Bone marrow (tissue), 2 donors: ENCODE results near the gene SBNO2.

Experiments
- DNase-seq, 2 donors: peaks; one replicate each; lab custom pipeline; 2025; lab: John Stamatoyannopoulos, UW

SBNO2 gene

DNA sequence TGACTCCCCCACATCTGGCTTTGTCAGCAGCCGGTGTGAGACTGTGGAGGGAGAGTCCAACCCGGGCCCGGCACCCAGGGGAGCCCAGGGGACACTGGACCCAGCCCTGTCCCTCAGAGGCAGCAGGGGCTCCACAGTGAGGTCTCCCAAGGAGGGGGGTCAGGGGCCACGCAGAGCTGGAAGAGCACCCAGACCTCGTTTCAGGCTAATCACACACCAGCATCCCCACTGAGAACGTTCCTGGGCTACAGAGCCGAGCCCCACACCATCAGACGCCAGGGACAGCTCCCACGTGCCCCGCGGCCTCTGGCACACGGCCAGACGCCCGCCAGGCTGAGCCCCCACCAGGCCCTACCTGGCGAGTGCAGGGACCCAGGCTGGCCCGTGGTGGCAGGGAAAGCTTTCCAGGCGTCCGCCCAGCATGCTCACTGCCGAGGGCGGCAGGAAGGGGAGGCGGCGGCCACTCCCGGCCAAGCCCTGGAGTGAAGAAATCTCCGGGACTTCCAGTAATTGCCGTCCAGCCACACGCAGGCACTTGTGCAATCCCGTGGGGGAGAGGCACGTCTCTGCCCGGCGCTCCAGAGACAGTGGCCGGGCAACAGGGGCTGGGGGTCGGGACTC, 19.2 kb downstream of the SBNO2 start:
- DNase-seq: peak in 1 of 2 donors; percentile 66

DNA sequence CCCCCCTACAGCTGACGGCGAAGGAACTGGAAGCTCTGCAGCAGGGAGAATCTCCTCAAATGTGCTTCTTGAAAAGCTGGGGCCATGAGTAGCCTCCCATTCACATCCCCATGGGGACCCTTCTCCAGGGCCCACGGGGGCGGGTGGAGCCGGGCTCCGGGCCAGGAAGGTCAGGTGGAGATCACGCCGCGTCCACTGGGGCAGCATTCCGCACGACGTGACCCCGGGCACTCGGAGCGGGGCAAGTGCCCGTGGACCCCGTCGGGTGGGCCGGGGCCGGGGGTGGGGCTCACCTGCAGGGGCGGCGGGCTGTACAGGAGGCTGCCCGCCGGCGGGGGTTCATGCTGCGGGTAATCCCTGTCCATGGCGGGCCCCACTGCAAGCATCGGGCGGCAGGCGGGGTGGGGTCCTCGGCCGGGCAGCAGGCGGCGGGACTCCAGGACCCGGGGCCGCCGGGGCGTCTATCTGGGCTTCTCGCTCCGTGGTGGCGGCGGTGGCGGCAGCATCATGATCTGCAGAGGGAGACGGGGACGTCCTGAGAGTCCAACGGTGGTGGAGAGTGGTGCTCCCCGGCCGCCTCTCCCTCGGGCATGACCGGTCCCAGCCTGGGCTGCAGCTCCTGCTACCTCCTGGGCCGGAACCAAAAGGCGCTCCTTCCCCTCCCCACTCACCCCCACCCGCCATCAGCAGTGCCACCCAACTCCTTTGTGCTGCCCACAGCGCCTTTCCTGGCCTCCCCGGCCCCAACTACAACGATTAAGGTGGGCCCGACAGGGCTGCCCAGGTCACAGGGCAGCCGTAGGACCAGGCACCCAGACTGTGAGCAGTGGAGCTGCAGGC, 20.0 kb downstream of the SBNO2 start:
- DNase-seq: no peak

DNA sequence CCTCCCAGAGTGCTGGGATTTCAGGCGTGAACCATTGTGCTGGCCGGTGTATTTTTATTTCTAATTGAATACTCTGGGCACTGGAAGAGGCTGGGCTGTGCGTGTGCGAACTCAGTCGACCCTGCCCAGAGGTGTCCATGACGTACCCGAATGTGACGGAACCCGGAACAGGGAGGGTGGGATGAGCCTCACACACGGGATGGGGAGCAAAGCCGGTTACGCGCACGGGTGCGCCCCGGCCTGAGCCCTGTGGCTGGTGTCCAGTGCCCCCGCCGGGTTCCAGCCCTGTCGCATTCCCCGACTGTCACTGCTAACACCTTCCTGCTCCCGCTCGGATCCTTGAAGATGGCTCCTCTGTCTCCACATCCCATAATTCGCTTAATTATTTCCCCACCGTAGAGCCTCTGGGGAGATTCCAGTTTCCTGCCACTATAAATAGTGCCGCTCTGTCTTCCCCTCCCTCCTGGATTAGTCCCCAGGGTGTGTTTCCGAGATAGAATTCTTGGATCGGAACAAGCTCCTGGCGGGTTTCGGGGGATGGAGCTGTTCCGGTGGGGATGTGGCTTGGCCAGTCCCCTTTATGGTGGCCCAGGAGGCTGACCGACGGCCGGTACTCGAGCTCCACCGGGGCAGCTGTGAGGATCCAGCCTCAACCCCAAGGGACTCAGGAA, 22.0 kb downstream of the SBNO2 start:
- DNase-seq: no peak

DNA sequence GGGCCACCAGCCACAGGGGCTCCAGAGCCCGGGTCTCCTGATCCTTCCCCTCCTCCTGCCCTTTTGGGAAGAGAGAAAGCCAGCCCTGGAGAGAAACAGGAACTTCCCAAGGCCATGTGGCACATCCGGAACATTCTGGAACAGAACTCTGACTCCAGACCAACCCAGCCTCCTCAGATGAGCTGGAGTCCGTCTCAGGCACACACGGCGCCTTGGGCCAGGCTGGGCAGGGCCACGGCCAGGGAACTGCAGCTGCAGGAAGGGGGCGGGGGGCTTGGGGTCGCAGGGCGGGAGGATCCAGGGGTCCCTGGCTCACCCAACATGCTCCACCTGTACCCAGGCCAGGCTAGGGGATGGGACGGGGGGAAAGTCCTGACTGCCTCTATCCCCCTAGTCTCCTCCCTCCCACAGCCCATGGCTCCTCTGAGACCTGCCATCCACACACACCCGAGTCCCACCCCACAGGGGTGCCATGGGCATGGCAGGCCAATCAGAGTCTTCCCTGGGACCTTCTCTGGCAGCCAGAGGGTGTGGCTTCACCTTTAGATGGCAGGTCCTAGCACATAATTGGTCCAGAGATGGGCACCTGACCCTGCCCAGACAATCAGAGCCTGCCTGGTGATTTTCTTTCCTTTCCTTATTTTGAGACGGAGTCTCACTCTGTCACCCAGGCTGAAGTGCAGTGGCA, 22.9 kb downstream of the SBNO2 start:
- DNase-seq: no peak

GRCh38 chr19:1150333-1151036, 23.6 kb downstream of the SBNO2 start:
- DNase-seq: no peak

DNA sequence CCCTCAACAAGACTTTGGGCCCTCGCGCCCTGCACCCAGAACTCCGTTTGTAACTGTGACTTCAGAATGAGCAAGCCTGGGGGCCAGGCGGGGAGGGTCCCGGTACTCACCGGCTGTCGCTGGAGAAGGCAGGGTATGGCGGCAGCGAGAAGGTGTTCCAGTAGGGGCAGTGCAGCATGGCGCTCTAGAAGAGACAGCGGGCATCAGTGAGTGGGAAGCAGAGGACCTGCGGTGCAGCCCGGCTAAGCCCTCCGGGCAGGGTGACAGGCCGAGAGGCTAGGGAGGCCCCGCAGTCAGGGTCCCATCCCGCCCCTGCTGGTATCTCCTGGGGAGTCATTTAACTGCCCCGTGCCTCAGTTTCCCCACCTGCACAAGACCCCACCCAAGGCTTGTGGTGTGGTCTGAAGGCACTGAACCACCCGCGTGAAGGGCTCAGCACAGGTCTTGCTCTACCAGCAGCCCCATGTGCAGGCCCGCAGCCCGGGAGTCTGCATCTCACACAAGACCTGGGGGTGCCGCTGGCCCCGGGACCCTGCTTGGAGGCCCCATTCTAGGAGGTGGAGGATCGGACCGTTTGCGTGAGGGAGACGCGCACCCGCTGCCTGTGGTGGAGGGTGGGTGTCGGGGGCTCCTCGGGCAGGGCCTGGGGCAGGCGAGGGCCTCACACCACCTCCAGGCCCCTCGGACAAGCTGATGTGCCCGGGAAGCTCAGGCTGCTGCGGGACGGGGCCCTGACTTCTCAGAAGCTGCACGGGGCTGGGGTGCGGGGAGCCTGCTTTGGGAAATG, 24.6 kb downstream of the SBNO2 start:
- DNase-seq: no peak

DNA sequence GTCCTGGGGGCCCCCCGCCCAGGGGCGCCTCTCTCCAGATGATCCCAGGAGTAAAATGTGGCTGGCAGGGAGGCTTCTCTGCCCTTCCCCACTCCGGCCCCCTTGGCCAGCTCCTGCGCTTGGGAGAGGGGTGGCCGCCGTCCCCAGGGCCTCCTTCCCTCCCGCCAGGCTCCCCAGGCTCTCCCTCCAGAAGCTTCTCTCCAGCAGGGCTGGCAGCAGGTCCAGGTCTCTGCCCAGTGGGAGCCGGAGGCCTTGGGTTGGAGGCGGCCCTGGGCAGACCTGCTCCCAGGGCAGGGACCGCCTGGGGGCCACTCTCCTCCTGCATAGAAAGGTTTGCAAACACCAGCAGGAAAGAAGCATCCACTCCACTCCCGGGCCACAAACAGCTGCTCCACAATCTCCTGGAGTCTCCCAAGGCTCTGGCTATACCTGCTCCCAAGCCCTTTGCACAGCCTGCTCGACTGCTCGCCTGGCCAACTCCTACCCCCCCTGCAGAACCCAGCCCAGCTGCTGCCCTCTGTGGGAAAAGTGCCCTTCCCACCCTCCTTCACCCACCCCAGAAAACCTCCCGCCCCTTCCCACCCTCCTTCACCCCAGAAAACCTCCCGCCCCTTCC, 26.0 kb downstream of the SBNO2 start:
- DNase-seq: no peak

- no peak for DNase-seq
These were observed 26.9 kb downstream of the SBNO2 start for GRCh38 chr19:1146858-1147780.

DNA sequence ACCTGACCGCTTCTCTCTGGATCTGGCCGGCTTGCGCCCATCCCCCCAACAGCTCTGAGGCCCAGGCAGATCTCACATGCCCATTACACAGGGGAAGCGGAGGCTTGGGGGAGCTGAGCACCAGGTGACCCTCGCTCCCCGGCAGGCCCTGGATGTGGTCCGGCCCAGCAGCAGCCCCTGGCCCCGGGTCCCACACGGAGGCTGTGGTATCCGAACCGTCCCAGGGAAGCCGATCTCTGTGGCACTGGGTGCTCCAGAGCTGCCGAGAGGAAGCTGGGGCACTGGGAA, 27.7 kb downstream of the SBNO2 start:
- no peak for DNase-seq

DNA sequence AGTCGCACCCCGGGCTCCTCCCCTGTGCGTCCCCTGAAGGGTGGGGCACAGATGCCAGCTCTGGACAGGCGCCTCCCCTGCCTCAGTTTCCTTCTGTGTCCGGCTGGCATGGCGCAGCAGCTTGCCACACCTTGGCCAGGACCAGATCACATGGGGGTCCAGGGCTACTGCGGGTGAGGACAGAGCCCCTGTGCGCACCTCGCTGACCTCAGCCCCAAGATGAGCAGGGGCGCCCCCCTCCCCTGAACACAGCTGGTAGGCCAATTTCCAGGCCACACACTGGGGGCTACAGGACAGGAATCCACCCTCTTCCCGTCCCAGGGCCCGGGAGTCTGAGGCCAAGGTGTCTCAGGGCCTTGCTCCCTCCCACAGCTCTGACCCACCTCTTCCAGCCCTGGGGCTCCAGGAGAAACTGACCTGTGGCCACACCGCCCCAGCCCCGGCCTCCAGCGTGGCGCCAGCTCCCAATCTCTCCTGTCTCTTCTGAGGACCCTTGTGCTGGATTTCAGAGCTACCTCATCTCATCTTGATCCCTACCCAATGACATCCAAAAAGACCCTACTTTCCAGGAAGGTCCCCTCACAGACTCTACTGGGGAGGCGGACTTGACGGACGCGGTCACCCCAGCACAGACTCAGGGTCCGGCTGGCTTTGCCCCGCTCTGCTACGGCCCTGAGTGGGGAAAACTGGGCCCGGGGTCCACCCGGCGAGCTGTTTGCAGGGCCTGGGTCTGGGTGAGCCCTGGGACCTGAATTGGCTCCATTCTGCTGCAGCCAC, 28.2 kb downstream of the SBNO2 start:
- no peak for DNase-seq

- no peak for DNase-seq
These were observed 29.3 kb downstream of the SBNO2 start for GRCh38 chr19:1144741-1145140.

DNA sequence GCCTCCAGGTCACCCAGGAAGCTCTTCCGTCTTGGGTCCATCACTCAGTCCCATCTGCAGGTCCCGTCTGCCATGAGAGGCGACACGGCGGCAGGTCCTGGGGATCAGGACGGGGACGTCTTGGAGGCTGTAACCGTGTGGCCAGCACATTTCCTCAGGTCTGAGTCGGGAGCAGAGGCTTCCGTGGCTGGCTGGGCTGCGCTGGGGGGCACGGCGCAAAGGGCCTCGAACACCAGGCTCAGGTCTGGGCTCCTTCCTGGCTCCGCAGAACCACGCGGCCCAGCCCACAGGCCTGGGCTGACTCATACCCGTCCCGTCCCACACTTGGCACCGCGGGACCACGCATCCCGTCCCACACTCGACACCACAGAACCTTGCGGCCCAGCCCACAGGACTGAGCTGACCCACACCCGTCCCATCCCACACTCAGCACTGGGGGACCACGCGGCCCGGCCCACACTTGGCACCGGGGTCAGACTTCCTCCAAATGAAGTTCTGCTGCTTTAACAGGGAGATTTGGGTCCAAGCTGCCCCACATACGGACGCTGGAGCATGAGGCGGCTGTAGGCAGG, 30.2 kb downstream of the SBNO2 start:
- DNase-seq: no peak

GRCh38 chr19:1141944-1142343, 32.1 kb downstream of the SBNO2 start:
- DNase-seq: no peak

- no peak for DNase-seq
These were observed 33.6 kb downstream of the SBNO2 start for GRCh38 chr19:1140272-1141027.

DNA sequence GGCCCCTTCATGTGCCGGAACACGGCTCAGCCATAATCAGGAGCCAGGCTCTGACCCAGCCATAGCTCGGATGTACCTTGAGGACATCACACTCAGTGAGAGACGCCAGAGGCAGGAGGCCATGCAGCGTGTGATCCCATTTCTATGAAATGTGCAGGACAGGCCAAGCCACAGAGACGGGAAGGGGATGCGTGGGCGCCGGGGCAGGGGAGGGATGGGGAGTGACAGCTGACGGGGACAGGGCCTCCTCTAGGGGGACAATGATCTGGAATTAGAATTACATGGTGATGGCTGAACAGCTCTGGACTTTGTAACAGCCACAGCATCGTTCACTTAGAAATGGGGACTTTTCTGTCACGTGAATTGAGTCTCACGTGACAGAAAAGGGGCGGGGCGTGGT, 34.9 kb downstream of the SBNO2 start:
- DNase-seq: no peak

DNA sequence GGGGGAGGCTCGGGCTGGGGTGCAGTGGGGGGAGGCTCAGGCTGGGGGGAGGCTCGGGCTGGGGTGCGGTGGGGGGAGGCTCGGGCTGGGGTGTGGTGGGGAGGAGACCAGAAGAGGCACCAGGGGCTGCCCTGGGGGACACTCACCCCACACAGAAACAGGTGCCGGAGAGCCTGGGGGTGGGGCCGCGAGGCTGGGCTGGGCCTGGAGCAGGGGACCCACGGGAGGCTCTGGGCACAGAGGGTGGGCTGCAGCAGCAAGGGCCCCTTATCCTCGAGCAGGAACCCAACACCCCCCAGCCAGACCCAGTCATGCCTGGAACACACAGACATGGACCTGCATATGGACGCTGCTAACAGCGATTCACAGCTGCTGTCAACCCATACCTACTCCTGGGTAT, 35.9 kb downstream of the SBNO2 start:
- DNase-seq: no peak

DNA sequence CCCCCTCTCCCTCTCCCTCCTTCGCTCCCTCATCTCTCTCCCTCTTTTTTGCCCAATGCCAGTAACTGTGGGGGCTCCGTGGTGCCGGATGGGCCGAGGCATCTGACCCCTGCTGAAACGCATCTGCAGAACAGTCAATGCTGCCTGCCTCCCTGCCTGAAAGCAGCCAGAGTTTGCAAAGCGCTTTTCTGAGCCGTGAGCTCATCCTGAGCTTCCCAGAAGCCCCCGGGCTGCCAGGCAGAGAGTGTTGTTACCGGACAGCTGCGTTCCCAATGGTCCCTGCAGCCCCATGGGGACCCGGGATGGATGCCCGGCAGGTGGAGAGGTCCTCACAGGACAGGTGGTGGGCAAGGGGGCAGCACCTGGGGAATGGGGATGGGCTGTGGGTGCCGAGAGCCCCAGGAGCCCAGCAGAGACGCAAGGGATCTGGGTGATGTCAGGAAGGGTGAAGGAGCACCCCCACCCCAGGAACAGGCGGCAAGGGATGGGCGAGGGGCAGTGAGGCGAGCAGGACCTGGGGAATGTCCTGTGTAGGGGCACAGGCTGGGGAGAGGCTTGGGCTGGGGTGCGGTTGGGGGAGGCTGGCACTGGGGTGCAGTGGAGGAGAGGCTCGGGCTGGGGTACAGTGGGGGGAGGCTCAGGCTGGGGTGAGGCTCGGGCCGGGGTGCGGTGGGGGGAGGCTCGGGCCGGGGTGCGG, 37.3 kb downstream of the SBNO2 start:
- DNase-seq: no peak
